Spleen (tissue), 7 donors: ENCODE measurements around the gene ALKBH7.

Experiments
- CTCF ChIP-seq, 11 experiments: fragments of 200-600 bp in 7 of 11; fragments of 450-650 bp in 4 of 11; sonication (generic) in 4 of 11; IDR thresholded peaks in 8 of 11; conservative IDR thresholded peaks in 3 of 11; 1 replicate in 7 of 11; 2 replicates in 4 of 11; pipeline versions ENCODE4 v1.4.0 to v1.8.0; 2016 to 2021; ENCODE audit warnings: antibody characterized with exemption in 11 of 11, inconsistent platforms in 4 of 11, mild to moderate bottlenecking in 1 of 11
- POLR2AphosphoS5 ChIP-seq, 3 donors: sonication (generic); formaldehyde crosslinking; IDR thresholded peaks; one replicate each; pipeline ENCODE4 v1.5.1; 2017; ENCODE audit warnings: antibody characterized with exemption in 3 of 3
- donor health status: DM: no; HTN: no; CAD: no; lungs with moderate emphysema.
- donor health status: DM: no; HTN: no; CAD: no.
- donor health status: DM: no; HTN: no; CAD: no.

- no peak for TF ChIP-seq CTCF (IDR thresholded peaks at IDR 0.05 in 8 of 11, conservative IDR thresholded peaks at IDR 0.05 in 3 of 11)
- no peak for TF ChIP-seq POLR2AphosphoS5 (IDR thresholded peaks at IDR 0.05)
Observed at GRCh38 chr19:6415591-6416190, 43.1 kb downstream of the ALKBH7 start.
